Stomach smooth muscle (tissue), 2 donors: ENCODE data around the gene NRARP.
"Not testable (repeated sequence)": the region's sequence is repeated elsewhere in the genome, so short reads cannot be mapped to it uniquely, and the experiment has no call there.

Experiments used
- H3K27ac ChIP-seq: one replicate; pipeline ENCODE4 v1.7.0; 2013; ENCODE audit warnings: mild to moderate bottlenecking, low read length, inconsistent platforms
- H3K27me3 ChIP-seq, 2 donors: one replicate each; pipeline ENCODE4 v1.7.0; 2013; ENCODE audit warnings: low read length in 2 of 2; ENCODE audit not compliant: insufficient read depth in 2 of 2, control insufficient read depth in 1 of 2
- H3K36me3 ChIP-seq, 2 donors: one replicate each; pipeline ENCODE4 v1.7.0; 2013; ENCODE audit warnings: low read length in 2 of 2; ENCODE audit not compliant: control insufficient read depth in 2 of 2, insufficient read depth in 2 of 2
- H3K4me1 ChIP-seq: one replicate; pipeline ENCODE4 v1.7.0; 2013; ENCODE audit warnings: low read length; ENCODE audit not compliant: control insufficient read depth, insufficient read depth
- H3K4me3 ChIP-seq, 2 donors: one replicate each; pipeline ENCODE4 v1.7.0; 2013; ENCODE audit warnings: low read length in 2 of 2
- H3K9ac ChIP-seq, 2 donors: one replicate each; pipeline ENCODE4 v1.7.0; 2013; ENCODE audit warnings: low read length in 2 of 2, mild to moderate bottlenecking in 1 of 2
- H3K9me3 ChIP-seq, 2 donors: one replicate each; pipeline ENCODE4 v1.7.0; 2013; ENCODE audit warnings: low read length in 2 of 2; ENCODE audit not compliant: control insufficient read depth in 2 of 2
- donor health status: healthy.
- donor health status: Pancreatic carcinoma.

The NRARP gene

GRCh38 chr9:137302118-137302448, at the start of gene NRARP:
TSS of gene NRARP (minus strand) at chr9:137302271. CDS start at chr9:137301928, 343 bp downstream.
- Histone ChIP-seq H3K36me3 (no peaks in the 10 kb centered on the region), H3K9ac (no peak within 1 kb of the TSS), H3K9me3 (no peaks in the 10 kb centered on the region), H3K4me3 (peak within 1 kb of the TSS; percentile 33 to 63), H3K27ac (no peak within 1 kb of the TSS), H3K4me1 (peaks cover 36% of the 10 kb centered on the region), H3K27me3 (peaks cover 51 to 73% of the 10 kb centered on the region in 2 donors)

- Histone ChIP-seq H3K27me3 (no peaks in the 10 kb centered on the region), H3K4me1 (no peaks in the 10 kb centered on the region), H3K36me3 (peaks cover 4 to 8% of the 10 kb centered on the region in 2 donors), H3K9me3 (peaks cover 5 to 10% of the 10 kb centered on the region in 2 donors), H3K9ac (no peak overlapping the region), H3K27ac (no peak overlapping the region), H3K4me3 (no peak overlapping the region)
Measured at GRCh38 chr9:137350696-137351584, 48.9 kb upstream of the NRARP start.

- Histone ChIP-seq H3K9me3 (peaks cover 5 to 10% of the 10 kb centered on the region in 2 donors), H3K4me1 (no peaks in the 10 kb centered on the region), H3K9ac (no peak overlapping the region), H3K27ac (no peak overlapping the region), H3K27me3 (no peaks in the 10 kb centered on the region), H3K4me3 (no peak overlapping the region), H3K36me3 (peaks cover 6 to 8% of the 10 kb centered on the region in 2 donors)
Measured at GRCh38 chr9:137349471-137350033, 47.5 kb upstream of the NRARP start.

- no peak overlapping the region for H3K27ac ChIP-seq
- H3K4me1 ChIP-seq, result no peaks in the 10 kb centered on the region
- H3K4me3 ChIP-seq, result no peak overlapping the region
- peaks cover 5 to 10% of the 10 kb centered on the region in 2 donors for H3K9me3 ChIP-seq
- H3K27me3 ChIP-seq, result no peaks in the 10 kb centered on the region
- H3K9ac ChIP-seq, result no peak overlapping the region
- peaks cover 6 to 8% of the 10 kb centered on the region in 2 donors for H3K36me3 ChIP-seq
Measured at GRCh38 chr9:137348769-137349470, 46.8 kb upstream of the NRARP start.

GRCh38 chr9:137347928-137348327, 45.9 kb upstream of the NRARP start:
- no peak overlapping the region for H3K4me3 ChIP-seq
- H3K9ac ChIP-seq, result no peak overlapping the region
- no peaks in the 10 kb centered on the region for H3K27me3 ChIP-seq
- no peaks in the 10 kb centered on the region for H3K4me1 ChIP-seq
- peaks cover 6 to 8% of the 10 kb centered on the region in 2 donors for H3K36me3 ChIP-seq
- H3K27ac ChIP-seq, result no peak overlapping the region
- H3K9me3 ChIP-seq, result peaks cover 5 to 10% of the 10 kb centered on the region in 2 donors

- Histone ChIP-seq H3K36me3 (peaks cover 6 to 8% of the 10 kb centered on the region in 2 donors), H3K9ac (no peak overlapping the region), H3K27ac (no peak overlapping the region), H3K9me3 (peaks cover 5 to 13% of the 10 kb centered on the region in 2 donors), H3K4me3 (no peak overlapping the region), H3K27me3 (no peaks in the 10 kb centered on the region), H3K4me1 (no peaks in the 10 kb centered on the region)
Measured at GRCh38 chr9:137342482-137342881, 40.4 kb upstream of the NRARP start.

GRCh38 chr9:137341227-137341626, 39.2 kb upstream of the NRARP start:
- Histone ChIP-seq H3K36me3 (peaks cover 0 to 2% of the 10 kb centered on the region in 2 donors), H3K27ac (no peak overlapping the region), H3K27me3 (no peaks in the 10 kb centered on the region), H3K4me1 (no peaks in the 10 kb centered on the region), H3K4me3 (no peak overlapping the region), H3K9me3 (peaks cover under 1 to 3% of the 10 kb centered on the region in 2 donors), H3K9ac (no peak overlapping the region)

- not testable (repeated sequence) for H3K36me3 ChIP-seq, H3K27me3 ChIP-seq, H3K9me3 ChIP-seq, H3K4me3 ChIP-seq, H3K27ac ChIP-seq, H3K9ac ChIP-seq, H3K4me1 ChIP-seq
Measured at GRCh38 chr9:137339908-137340462, 37.9 kb upstream of the NRARP start.

GRCh38 chr9:137339045-137339907, 37.2 kb upstream of the NRARP start:
- Histone ChIP-seq H3K27ac (no peak overlapping the region), H3K9ac (no peak overlapping the region), H3K27me3 (no peaks in the 10 kb centered on the region), H3K4me3 (no peak overlapping the region), H3K36me3 (no peaks in the 10 kb centered on the region), H3K4me1 (no peaks in the 10 kb centered on the region), H3K9me3 (peaks cover 0 to 3% of the 10 kb centered on the region in 2 donors)

GRCh38 chr9:137336735-137337134, 34.7 kb upstream of the NRARP start:
- Histone ChIP-seq H3K4me3 (no peak overlapping the region), H3K9ac (no peak overlapping the region), H3K4me1 (no peaks in the 10 kb centered on the region), H3K27ac (no peak overlapping the region), H3K36me3 (no peaks in the 10 kb centered on the region), H3K9me3 (no peaks in the 10 kb centered on the region), H3K27me3 (no peaks in the 10 kb centered on the region)
